ENCODE measurements around the gene SLC6A4.

DNA sequence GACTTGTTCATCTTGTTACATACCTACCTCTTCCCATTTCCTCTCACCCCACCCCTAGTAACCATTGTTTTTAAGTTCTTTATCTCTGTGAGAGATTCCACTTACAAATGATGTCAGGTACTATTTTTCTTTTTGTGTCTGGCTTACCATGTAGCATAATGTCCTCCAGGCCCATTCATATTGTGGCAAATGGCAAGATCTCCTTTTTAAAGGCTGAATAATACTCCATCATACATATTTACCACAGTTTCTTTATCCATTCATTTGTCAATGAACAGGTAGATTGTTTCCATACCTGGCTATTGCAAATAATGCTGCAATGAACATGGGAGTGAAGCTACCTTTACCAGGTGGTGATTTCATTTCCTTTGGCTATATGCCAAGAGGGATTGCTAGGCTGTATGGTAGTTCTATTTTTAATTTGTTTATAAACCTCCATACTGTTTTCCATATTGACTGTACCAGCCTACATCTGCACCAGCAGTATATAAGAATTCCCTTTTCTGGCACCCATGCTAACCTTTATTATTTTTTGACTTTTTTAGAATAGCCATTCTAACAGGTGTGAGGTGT lies 65.0 kb downstream of the SLC6A4 start:
- TF ChIP-seq RAD21 (IDR thresholded peaks at IDR 0.05; ENCODE audit: low read depth) (no peak), POLR2AphosphoS5 (IDR thresholded peaks at IDR 0.05; ENCODE audit: low read depth, low read length) (no peak), TCF7L2 (IDR thresholded peaks at IDR 0.05; ENCODE audit: borderline replicate concordance, extremely low read depth, insufficient read depth, insufficient read length) (no peak), CEBPB (IDR thresholded peaks at IDR 0.05; ENCODE audit: low read depth) (no peak), POLR2A (IDR thresholded peaks at IDR 0.05; ENCODE audit: borderline replicate concordance, extremely low read depth, insufficient read depth, insufficient read length) (no peak), EZH2phosphoT487 (IDR thresholded peaks at IDR 0.05; ENCODE audit: borderline replicate concordance) (no peak), ZNF274 (IDR thresholded peaks at IDR 0.05; ENCODE audit: low read depth, low read length) (no peak), YY1 (IDR thresholded peaks at IDR 0.05; ENCODE audit: extremely low read depth, insufficient replicate concordance, low read depth, low read length) (no peak), ELF1 (IDR thresholded peaks at IDR 0.05; ENCODE audit: borderline replicate concordance, low read depth) (no peak)
- TF ChIP-seq, protein P1, sequence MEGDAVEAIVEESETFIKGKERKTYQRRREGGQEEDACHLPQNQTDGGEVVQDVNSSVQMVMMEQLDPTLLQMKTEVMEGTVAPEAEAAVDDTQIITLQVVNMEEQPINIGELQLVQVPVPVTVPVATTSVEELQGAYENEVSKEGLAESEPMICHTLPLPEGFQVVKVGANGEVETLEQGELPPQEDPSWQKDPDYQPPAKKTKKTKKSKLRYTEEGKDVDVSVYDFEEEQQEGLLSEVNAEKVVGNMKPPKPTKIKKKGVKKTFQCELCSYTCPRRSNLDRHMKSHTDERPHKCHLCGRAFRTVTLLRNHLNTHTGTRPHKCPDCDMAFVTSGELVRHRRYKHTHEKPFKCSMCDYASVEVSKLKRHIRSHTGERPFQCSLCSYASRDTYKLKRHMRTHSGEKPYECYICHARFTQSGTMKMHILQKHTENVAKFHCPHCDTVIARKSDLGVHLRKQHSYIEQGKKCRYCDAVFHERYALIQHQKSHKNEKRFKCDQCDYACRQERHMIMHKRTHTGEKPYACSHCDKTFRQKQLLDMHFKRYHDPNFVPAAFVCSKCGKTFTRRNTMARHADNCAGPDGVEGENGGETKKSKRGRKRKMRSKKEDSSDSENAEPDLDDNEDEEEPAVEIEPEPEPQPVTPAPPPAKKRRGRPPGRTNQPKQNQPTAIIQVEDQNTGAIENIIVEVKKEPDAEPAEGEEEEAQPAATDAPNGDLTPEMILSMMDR (IDR thresholded peaks at IDR 0.05 in 2 of 3, conservative IDR thresholded peaks at IDR 0.05 in 1 of 3; ENCODE audit: borderline replicate concordance in 1 of 3, insufficient read depth in 1 of 3, low read depth in 2 of 3, low read length in 2 of 3) = no peak
- TF ChIP-seq, protein P2, sequence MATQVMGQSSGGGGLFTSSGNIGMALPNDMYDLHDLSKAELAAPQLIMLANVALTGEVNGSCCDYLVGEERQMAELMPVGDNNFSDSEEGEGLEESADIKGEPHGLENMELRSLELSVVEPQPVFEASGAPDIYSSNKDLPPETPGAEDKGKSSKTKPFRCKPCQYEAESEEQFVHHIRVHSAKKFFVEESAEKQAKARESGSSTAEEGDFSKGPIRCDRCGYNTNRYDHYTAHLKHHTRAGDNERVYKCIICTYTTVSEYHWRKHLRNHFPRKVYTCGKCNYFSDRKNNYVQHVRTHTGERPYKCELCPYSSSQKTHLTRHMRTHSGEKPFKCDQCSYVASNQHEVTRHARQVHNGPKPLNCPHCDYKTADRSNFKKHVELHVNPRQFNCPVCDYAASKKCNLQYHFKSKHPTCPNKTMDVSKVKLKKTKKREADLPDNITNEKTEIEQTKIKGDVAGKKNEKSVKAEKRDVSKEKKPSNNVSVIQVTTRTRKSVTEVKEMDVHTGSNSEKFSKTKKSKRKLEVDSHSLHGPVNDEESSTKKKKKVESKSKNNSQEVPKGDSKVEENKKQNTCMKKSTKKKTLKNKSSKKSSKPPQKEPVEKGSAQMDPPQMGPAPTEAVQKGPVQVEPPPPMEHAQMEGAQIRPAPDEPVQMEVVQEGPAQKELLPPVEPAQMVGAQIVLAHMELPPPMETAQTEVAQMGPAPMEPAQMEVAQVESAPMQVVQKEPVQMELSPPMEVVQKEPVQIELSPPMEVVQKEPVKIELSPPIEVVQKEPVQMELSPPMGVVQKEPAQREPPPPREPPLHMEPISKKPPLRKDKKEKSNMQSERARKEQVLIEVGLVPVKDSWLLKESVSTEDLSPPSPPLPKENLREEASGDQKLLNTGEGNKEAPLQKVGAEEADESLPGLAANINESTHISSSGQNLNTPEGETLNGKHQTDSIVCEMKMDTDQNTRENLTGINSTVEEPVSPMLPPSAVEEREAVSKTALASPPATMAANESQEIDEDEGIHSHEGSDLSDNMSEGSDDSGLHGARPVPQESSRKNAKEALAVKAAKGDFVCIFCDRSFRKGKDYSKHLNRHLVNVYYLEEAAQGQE (IDR thresholded peaks at IDR 0.05; ENCODE audit: low read depth) = no peak
